Hepatocyte (in vitro differentiated cells): Measurements from ENCODE around the gene TMEM161B.

Experiments
- EZH2 ChIP-seq: fragments of 200-600 bp; sonication (generic); IDR thresholded peaks from 2 replicates; pipeline ENCODE4 v1.6.1; 2016; ENCODE audit warnings: antibody characterized with exemption, mild to moderate bottlenecking, borderline replicate concordance
- EZH2phosphoT487 ChIP-seq: fragments of 200-600 bp; sonication (generic); IDR thresholded peaks from one replicate; pipeline ENCODE4 v1.6.1; 2018; ENCODE audit warnings: antibody characterized with exemption, mild to moderate bottlenecking, low read depth, moderate library complexity; ENCODE audit not compliant: unreplicated experiment, severe bottlenecking
- TF ChIP-seq, protein P1 (sequence below): fragments of 200-600 bp; sonication (generic); IDR thresholded peaks from 2 replicates; pipeline ENCODE4 v1.5.1; 2016; ENCODE audit warnings: antibody characterized with exemption, mild to moderate bottlenecking; ENCODE audit not compliant: poor library complexity

DNA sequence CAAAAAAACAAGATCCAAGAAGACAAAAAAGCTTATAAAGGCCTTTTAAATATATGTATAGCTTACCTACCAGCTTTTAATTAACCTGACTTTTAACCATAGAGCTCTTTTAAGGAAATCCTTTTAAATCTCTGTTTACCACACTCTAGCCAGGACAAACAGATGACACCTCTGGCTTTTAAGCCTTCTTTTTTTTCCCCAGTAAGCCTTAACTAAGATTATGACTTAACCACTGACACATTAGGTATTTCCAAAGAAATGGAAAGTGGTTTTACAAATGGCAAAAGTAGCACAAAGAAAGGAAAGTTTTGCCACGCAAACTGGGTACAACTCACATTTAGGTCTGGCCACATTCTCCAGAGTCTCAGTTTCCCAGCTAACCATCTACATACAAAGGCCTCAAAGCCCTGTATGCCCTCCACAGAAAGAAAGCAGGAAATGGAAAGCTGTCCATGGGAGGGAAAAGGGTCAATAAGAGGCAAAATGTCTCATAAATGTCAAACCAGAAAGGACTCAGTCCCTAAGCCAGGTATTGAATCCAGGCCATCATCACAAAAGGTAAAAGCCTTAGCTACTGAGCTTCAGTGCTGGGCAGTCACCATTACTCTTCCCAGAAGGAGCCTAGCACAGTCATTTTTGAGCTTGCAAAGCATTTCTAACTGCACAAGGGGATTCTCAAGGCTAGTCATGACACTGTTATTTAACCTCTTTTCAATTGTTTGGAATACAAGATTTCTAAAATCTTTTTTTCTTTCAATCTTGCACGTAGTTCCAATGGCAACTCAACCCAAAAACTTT, 19.7 kb downstream of the TMEM161B start:
- TF ChIP-seq, protein P1, sequence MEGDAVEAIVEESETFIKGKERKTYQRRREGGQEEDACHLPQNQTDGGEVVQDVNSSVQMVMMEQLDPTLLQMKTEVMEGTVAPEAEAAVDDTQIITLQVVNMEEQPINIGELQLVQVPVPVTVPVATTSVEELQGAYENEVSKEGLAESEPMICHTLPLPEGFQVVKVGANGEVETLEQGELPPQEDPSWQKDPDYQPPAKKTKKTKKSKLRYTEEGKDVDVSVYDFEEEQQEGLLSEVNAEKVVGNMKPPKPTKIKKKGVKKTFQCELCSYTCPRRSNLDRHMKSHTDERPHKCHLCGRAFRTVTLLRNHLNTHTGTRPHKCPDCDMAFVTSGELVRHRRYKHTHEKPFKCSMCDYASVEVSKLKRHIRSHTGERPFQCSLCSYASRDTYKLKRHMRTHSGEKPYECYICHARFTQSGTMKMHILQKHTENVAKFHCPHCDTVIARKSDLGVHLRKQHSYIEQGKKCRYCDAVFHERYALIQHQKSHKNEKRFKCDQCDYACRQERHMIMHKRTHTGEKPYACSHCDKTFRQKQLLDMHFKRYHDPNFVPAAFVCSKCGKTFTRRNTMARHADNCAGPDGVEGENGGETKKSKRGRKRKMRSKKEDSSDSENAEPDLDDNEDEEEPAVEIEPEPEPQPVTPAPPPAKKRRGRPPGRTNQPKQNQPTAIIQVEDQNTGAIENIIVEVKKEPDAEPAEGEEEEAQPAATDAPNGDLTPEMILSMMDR: no peak
- TF ChIP-seq EZH2phosphoT487: no peak
- no peak for TF ChIP-seq EZH2
